GM15510 (cell line): Measurements from ENCODE around the gene NAA10.

Experiments
- POLR2A ChIP-seq: IDR thresholded peaks from 3 replicates; pipeline ENCODE4 v1.6.1; 2011; ENCODE audit warnings: borderline replicate concordance; ENCODE audit not compliant: insufficient read length; ENCODE audit errors: extremely low read depth

The NAA10 gene

GRCh38 chrX:153921070-153921469, 13.8 kb downstream of the NAA10 start:
- TF ChIP-seq POLR2A = no peak

GRCh38 chrX:153920546-153920945, 14.3 kb downstream of the NAA10 start:
- no peak for TF ChIP-seq POLR2A

GRCh38 chrX:153919281-153919680, 15.6 kb downstream of the NAA10 start:
- TF ChIP-seq POLR2A = no peak

GRCh38 chrX:153917869-153918268, 17.0 kb downstream of the NAA10 start:
- TF ChIP-seq POLR2A = no peak

GRCh38 chrX:153913701-153914100, 21.1 kb downstream of the NAA10 start:
- no peak for TF ChIP-seq POLR2A

GRCh38 chrX:153913211-153913610, 21.6 kb downstream of the NAA10 start:
- TF ChIP-seq POLR2A = no peak

GRCh38 chrX:153911798-153912197, 23.0 kb downstream of the NAA10 start:
- no peak for TF ChIP-seq POLR2A

GRCh38 chrX:153910446-153910845, 24.4 kb downstream of the NAA10 start:
- TF ChIP-seq POLR2A = no peak

- TF ChIP-seq POLR2A = no peak
These were observed 24.9 kb downstream of the NAA10 start for GRCh38 chrX:153909980-153910360.

- no peak for TF ChIP-seq POLR2A
These were observed 25.5 kb downstream of the NAA10 start for GRCh38 chrX:153909024-153909979.

GRCh38 chrX:153908219-153908860, 26.5 kb downstream of the NAA10 start:
- no peak for TF ChIP-seq POLR2A

GRCh38 chrX:153907456-153907855, 27.4 kb downstream of the NAA10 start:
- no peak for TF ChIP-seq POLR2A

GRCh38 chrX:153906126-153906917, 28.5 kb downstream of the NAA10 start:
- TF ChIP-seq POLR2A = no peak

GRCh38 chrX:153905481-153906095, 29.2 kb downstream of the NAA10 start:
- no peak for TF ChIP-seq POLR2A
